Fibroblast of lung (primary cell): ENCODE results near the gene RFXANK.

Experiments
- EZH2 ChIP-seq: IDR thresholded peaks from 2 replicates; pipeline ENCODE4 v1.5.1; 2012; ENCODE audit warnings: low read length, control low read depth, mild to moderate bottlenecking; ENCODE audit errors: missing control alignments
- TF ChIP-seq, protein P1 (sequence below), 2 donors: IDR thresholded peaks in 1 of 2; conservative IDR thresholded peaks in 1 of 2; 1 replicate in 1 of 2; 2 replicates in 1 of 2; pipeline ENCODE4 v1.5.1; 2011 to 2012; ENCODE audit warnings: low read length in 2 of 2, control low read depth in 1 of 2, inconsistent platforms in 1 of 2, low read depth in 1 of 2, mild to moderate bottlenecking in 1 of 2

DNA sequence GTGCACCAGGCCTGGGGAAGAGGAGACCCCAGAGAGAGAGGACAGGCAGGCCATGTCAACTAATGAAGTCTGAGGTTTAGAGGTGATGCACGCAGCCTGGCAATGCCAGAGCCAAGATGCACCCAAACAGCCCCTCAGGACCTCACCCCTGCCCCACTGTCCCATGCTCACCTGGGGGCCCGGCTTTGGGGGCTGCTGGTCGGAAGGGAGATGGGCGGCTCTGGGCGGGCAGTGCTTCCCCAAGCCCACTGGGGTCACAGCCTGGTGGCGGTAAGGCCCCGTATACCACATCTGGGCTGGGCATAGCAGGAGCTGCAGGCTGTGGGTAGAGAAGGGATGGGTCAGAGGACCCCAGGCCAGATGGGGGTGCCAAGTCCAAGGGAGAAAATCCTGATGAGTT, 45.2 kb upstream of the RFXANK start:
- TF ChIP-seq EZH2: no peak
- TF ChIP-seq, protein P1, sequence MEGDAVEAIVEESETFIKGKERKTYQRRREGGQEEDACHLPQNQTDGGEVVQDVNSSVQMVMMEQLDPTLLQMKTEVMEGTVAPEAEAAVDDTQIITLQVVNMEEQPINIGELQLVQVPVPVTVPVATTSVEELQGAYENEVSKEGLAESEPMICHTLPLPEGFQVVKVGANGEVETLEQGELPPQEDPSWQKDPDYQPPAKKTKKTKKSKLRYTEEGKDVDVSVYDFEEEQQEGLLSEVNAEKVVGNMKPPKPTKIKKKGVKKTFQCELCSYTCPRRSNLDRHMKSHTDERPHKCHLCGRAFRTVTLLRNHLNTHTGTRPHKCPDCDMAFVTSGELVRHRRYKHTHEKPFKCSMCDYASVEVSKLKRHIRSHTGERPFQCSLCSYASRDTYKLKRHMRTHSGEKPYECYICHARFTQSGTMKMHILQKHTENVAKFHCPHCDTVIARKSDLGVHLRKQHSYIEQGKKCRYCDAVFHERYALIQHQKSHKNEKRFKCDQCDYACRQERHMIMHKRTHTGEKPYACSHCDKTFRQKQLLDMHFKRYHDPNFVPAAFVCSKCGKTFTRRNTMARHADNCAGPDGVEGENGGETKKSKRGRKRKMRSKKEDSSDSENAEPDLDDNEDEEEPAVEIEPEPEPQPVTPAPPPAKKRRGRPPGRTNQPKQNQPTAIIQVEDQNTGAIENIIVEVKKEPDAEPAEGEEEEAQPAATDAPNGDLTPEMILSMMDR (conservative IDR thresholded peaks at IDR 0.05 in 1 of 2, IDR thresholded peaks at IDR 0.05 in 1 of 2; ENCODE audit: low read depth in 1 of 2, low read length in 2 of 2): no peak
